ENCODE data around the gene ASB2. TPM values are rescaled to one million over a fixed set of nuclear protein-coding genes. Genes with fewer than 3 reads are reported as not detected.

Gene ASB2
- total RNA-seq, 1 experiment from 2014 or later: 0.35 TPM

GRCh38 chr14:93953739-93954515 lies 22.4 kb downstream of the ASB2 start:
- Histone ChIP-seq H3K14ac (ENCODE audit: insufficient read depth, low read length) (no peak overlapping the region; the same call in 1 of the 2 replicates), H3K79me2 (ENCODE audit: insufficient read depth, low read length) (no peaks in the 10 kb centered on the region), H4K8ac (replicated peaks; ENCODE audit: insufficient read length, low read depth, low read length) (no peak overlapping the region), H2BK15ac (ENCODE audit: low read depth, low read length) (no peak overlapping the region), H3K4me1 (ENCODE audit: insufficient read depth, low read length) (no peaks in the 10 kb centered on the region; the same call in 1 of the 2 replicates), H4K20me1 (ENCODE audit: control insufficient read depth, insufficient read depth, insufficient read length) (no peaks in the 10 kb centered on the region), H3K9me3 (ENCODE audit: control insufficient read depth, low read depth, low read length) (no peaks in the 10 kb centered on the region), H3K9ac (ENCODE audit: extremely low read depth, insufficient read length, low read length) (no peak overlapping the region), H3K23ac (ENCODE audit: insufficient read length, low read depth, low read length) (no peak overlapping the region), H3K27me3 (ENCODE audit: insufficient read depth, low read length) (no peaks in the 10 kb centered on the region), H2AK5ac (ENCODE audit: insufficient read length, low read length) (no peak overlapping the region), H3T11ph (ENCODE audit: low read length) (no peak overlapping the region), H3K79me1 (ENCODE audit: insufficient read depth, low read depth, low read length, poor library complexity, severe bottlenecking) (no peaks in the 10 kb centered on the region), H3K56ac (ENCODE audit: insufficient read length, low read depth, low read length) (no peak overlapping the region), H2BK120ac (ENCODE audit: low read depth, low read length, poor library complexity, severe bottlenecking) (no peak overlapping the region), H3K23me2 (ENCODE audit: insufficient read length, low read depth, low read length, poor library complexity, severe bottlenecking) (no peaks in the 10 kb centered on the region), H4K91ac (ENCODE audit: insufficient read length, low read depth, low read length) (no peak overlapping the region), H2BK20ac (ENCODE audit: low read depth, low read length, poor library complexity, severe bottlenecking) (no peak overlapping the region), H2AFZ (ENCODE audit: low read length) (no peak overlapping the region), H3K4me2 (ENCODE audit: insufficient read depth, insufficient read length, low read length) (no peak overlapping the region), H3K27ac (ENCODE audit: insufficient read length, low read depth, low read length) (no peak overlapping the region), H3K18ac (ENCODE audit: insufficient read length, low read depth, low read length) (no peak overlapping the region), H2BK12ac (ENCODE audit: insufficient read length, low read depth, low read length) (no peak overlapping the region), H2BK5ac (ENCODE audit: insufficient read length, low read length) (no peak overlapping the region), H3K4ac (ENCODE audit: low read depth, low read length) (no peak overlapping the region), H4K5ac (ENCODE audit: insufficient read length, low read depth, low read length) (no peak overlapping the region)
- no peak for DNase-seq
- Mint-ChIP-seq H3K4me1 (peaks cover 28 to 36% of the 10 kb centered on the region in 2 experiments), H3K4me3 (no peak overlapping the region; a peak in 1 of 5 replicates), H3K9me3 (no peaks in the 10 kb centered on the region; a peak in 1 of 5 replicates), H3K27ac (no peak overlapping the region), H3K27me3 (ENCODE audit: low read depth) (no peaks in the 10 kb centered on the region; the same call in none of the 2 replicates), H3K36me3 (ENCODE audit: insufficient read depth in 1 of 3, low read depth in 3 of 3) (no peaks in the 10 kb centered on the region)
- no CpG with 5 or more reads among the region's 18 CpGs for WGBS (ENCODE audit: extremely low coverage, insufficient read length, low lambda C conversion rate)
- no peak for TF ChIP-seq CTCF (conservative IDR thresholded peaks at IDR 0.05)
